PC-9 (cell line): ENCODE measurements around the gene PCDHGA1. TPM values are rescaled to one million over a fixed set of nuclear protein-coding genes. Genes with fewer than 3 reads are reported as not detected.

Experiments
- BruUV-seq: library from RNA; stranded (reverse); fragments of 400-500 nt; replicated peaks from 2 replicates; lab custom pipeline; 2021; lab: Mats Ljungman, UMichigan
- CTCF ChIA-PET: fragments of 300-600 bp; sonication (Branson Sonifier 250); formaldehyde crosslinking; loops from one replicate; lab custom pipeline; 2022; ENCODE audit warnings: antibody characterized with exemption; lab: Charles Lee
- POLR2A ChIA-PET: fragments of 300-600 bp; sonication (Branson Sonifier 250); formaldehyde crosslinking; loops from one replicate; lab custom pipeline; 2022; ENCODE audit warnings: antibody characterized with exemption; ENCODE audit not compliant: unreplicated experiment; lab: Charles Lee
- DNase-seq, 2 experiments: peaks; one replicate each; pipeline versions ENCODE4 v3.0.0 to v3.0.0-alpha.2; 2015 to 2022; ENCODE audit warnings: mixed read lengths in 1 of 2
- H2AFZ ChIP-seq: fragments of 200-600 bp; sonication (generic); 2 replicates; pipeline ENCODE4 v1.8.1; 2017; ENCODE audit warnings: antibody characterized with exemption
- H3F3A ChIP-seq: fragments of 200-600 bp; sonication (generic); 2 replicates; pipeline ENCODE4 v1.8.1; 2017; ENCODE audit warnings: antibody characterized with exemption, mild to moderate bottlenecking, low read depth; ENCODE audit not compliant: insufficient read depth
- H3K27ac ChIP-seq: fragments of 200-600 bp; sonication (generic); 2 replicates; pipeline ENCODE4 v1.6.1; 2016; ENCODE audit warnings: mixed run types
- H3K27me3 ChIP-seq: fragments of 200-600 bp; sonication (generic); 2 replicates; pipeline ENCODE4 v1.6.1; 2016; ENCODE audit warnings: low read depth, mixed run types; ENCODE audit not compliant: insufficient read depth
- H3K36me3 ChIP-seq: fragments of 200-600 bp; sonication (generic); 2 replicates; pipeline ENCODE4 v1.6.1; 2016; ENCODE audit warnings: low read depth, mixed run types
- H3K4me1 ChIP-seq: fragments of 200-600 bp; sonication (generic); replicated peaks from 2 replicates; pipeline ENCODE4 v1.6.1; 2016; ENCODE audit warnings: mixed run types; ENCODE audit not compliant: insufficient read depth
- H3K4me2 ChIP-seq: fragments of 200-600 bp; sonication (generic); 2 replicates; pipeline ENCODE4 v1.6.1; 2017; ENCODE audit warnings: mixed run types
- H3K4me3 ChIP-seq: fragments of 200-600 bp; sonication (generic); 2 replicates; pipeline ENCODE4 v1.6.1; 2016; ENCODE audit warnings: mixed run types
- H3K79me2 ChIP-seq: fragments of 200-600 bp; sonication (generic); 2 replicates; pipeline ENCODE4 v1.6.1; 2017; ENCODE audit warnings: low read depth, mixed run types
- H3K9me2 ChIP-seq: fragments of 200-600 bp; sonication (generic); 2 replicates; pipeline ENCODE4 v1.8.1; 2017; ENCODE audit warnings: mild to moderate bottlenecking; ENCODE audit not compliant: insufficient read depth
- H3K9me3 ChIP-seq: fragments of 200-600 bp; sonication (generic); 2 replicates; pipeline ENCODE4 v1.8.1; 2016; ENCODE audit warnings: low read depth; ENCODE audit not compliant: insufficient read depth
- H4K20me1 ChIP-seq: fragments of 200-600 bp; sonication (generic); 2 replicates; pipeline ENCODE4 v1.8.1; 2017; ENCODE audit not compliant: insufficient read depth
- EZH2 ChIP-seq: fragments of 200-600 bp; sonication (generic); IDR thresholded peaks from 2 replicates; pipeline ENCODE4 v1.8.0; 2017; ENCODE audit warnings: antibody characterized with exemption, low read depth
- intact Hi-C: fragments of 100-400 bp; cut with micrococcal nuclease; formaldehyde crosslinking; loops from one replicate; pipeline ENCODE4 v1.10.0; 2022; ENCODE audit not compliant: unreplicated experiment
- total RNA-seq: library from RNA; stranded (reverse); gene quantifications from 2 replicates; pipeline ENCODE4 v1.2.3, GENCODE V29; 2021
- TF ChIP-seq, protein P1 (sequence below): fragments of 200-600 bp; sonication (generic); conservative IDR thresholded peaks from 2 replicates; pipeline ENCODE4 v1.6.1; 2017; ENCODE audit warnings: mixed run types, antibody characterized with exemption, mild to moderate bottlenecking, moderate library complexity

The PCDHGA1 gene
- total RNA-seq, 1 experiment from 2014 or later: 0.07 TPM

DNA sequence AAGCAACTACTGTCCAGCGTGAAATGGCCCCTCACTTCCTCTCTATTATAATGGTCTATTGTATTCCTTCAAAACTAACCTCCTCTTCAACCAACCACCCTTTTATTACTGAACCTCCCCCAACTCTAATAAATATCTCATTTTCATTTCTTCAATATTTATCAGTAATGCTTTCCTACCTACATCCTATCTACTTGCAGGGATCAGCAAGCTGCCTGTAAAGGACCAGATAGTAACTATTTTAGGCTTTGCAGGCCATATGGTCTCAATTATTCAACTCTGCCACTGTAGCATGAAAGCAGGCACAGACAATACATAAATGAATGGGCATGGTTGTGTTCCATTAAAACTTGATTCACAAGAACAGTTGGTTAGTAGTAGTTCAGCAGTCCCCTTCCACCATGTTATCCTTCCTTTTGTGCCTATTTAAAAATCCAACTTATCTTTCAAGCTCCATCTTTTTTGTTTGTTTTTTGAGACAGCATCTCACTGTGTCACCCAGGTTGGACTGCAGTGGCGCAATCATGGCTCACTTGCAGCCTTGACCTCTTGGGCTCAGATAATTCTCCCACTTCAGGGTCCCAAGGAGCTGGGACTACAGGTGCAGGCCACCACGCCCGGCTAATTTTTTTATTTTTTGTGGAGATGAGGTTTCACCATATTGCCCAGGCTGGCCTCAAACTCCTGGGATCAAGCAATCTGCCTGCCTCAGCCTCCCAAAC lies 204.3 kb downstream of the PCDHGA1 start:
- Histone ChIP-seq H3K36me3 (peaks cover 12% of the 10 kb centered on the region; the same call in 1 of the 2 replicates), H3K4me1 (no peaks in the 10 kb centered on the region), H3K9me3 (no peaks in the 10 kb centered on the region), H3K79me2 (no peaks in the 10 kb centered on the region), H4K20me1 (no peaks in the 10 kb centered on the region), H3K9me2 (no peaks in the 10 kb centered on the region; the same call in 1 of the 2 replicates), H2AFZ (no peak overlapping the region), H3K4me2 (no peak overlapping the region), H3F3A (no peaks in the 10 kb centered on the region), H3K4me3 (no peak overlapping the region), H3K27ac (no peak overlapping the region), H3K27me3 (no peaks in the 10 kb centered on the region)
- CTCF ChIA-PET: interaction anchor here (0.6 kb wide), 2 partner anchors 311 kb away, joined by 3 to 14 read pairs; partner anchors contain the start of gene PCDHB14
- no TSS peak for BruUV-seq
- no peak for DNase-seq
- POLR2A ChIA-PET: no interaction called here
- intact Hi-C loops: no loop called here
- TF ChIP-seq EZH2: no peak
- TF ChIP-seq, protein P1, sequence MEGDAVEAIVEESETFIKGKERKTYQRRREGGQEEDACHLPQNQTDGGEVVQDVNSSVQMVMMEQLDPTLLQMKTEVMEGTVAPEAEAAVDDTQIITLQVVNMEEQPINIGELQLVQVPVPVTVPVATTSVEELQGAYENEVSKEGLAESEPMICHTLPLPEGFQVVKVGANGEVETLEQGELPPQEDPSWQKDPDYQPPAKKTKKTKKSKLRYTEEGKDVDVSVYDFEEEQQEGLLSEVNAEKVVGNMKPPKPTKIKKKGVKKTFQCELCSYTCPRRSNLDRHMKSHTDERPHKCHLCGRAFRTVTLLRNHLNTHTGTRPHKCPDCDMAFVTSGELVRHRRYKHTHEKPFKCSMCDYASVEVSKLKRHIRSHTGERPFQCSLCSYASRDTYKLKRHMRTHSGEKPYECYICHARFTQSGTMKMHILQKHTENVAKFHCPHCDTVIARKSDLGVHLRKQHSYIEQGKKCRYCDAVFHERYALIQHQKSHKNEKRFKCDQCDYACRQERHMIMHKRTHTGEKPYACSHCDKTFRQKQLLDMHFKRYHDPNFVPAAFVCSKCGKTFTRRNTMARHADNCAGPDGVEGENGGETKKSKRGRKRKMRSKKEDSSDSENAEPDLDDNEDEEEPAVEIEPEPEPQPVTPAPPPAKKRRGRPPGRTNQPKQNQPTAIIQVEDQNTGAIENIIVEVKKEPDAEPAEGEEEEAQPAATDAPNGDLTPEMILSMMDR: no peak

DNA sequence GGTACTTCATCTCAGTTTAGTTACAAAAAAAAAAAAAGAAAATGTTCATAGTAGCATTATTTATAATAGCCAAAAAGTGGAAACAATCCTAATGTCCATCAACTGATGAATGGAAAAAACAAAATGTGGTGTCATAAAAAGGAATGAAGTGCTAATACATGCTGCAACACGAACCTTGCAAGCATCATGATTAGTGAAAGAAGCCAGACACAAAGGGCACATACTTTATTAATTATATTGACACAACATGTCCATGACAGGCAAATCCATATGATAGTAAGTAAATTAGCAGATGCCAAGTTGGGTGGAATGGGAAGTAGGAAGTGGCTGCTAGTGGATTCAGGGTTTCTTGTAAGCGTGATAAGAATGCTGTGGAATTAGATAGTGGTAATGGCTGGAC lies 212.7 kb downstream of the PCDHGA1 start:
- no TSS peak for BruUV-seq
- Histone ChIP-seq H3K79me2 (no peaks in the 10 kb centered on the region), H3K27ac (no peak overlapping the region), H3K9me3 (peaks cover 5% of the 10 kb centered on the region; the same call in 1 of the 2 replicates), H3K36me3 (peaks cover 21% of the 10 kb centered on the region), H2AFZ (no peak overlapping the region), H3K27me3 (no peaks in the 10 kb centered on the region), H3K4me3 (no peak overlapping the region), H3K4me1 (no peaks in the 10 kb centered on the region), H3K4me2 (no peak overlapping the region), H4K20me1 (no peaks in the 10 kb centered on the region), H3K9me2 (no peaks in the 10 kb centered on the region), H3F3A (peaks cover 19% of the 10 kb centered on the region; the same call in 1 of the 2 replicates)
- no peak for DNase-seq
- no peak for TF ChIP-seq EZH2
- TF ChIP-seq, protein P1: no peak
- intact Hi-C loops: no loop called here
- CTCF ChIA-PET: no interaction called here
- POLR2A ChIA-PET: no interaction called here

DNA sequence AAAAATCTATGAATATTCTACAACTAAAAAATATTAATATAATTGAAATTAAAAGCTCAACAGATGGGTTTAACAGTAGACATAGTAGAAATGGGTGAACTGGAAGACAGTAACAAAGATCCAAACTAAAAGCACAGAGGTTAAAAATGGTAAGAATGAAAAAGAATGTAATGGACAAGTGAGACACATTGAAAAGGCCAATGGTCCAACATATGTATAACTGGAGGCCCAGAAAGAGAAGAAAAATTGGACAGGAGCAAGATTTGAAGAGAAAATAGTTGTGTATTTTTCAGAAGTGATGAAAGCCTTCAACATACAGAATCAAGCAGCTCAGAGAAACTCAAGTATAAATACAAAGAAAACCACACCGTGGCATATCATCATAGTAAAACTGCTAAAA lies 217.2 kb downstream of the PCDHGA1 start:
- intact Hi-C loops: no loop called here
- Histone ChIP-seq H3K27me3 (no peaks in the 10 kb centered on the region), H4K20me1 (no peaks in the 10 kb centered on the region), H2AFZ (no peak overlapping the region), H3K36me3 (peaks cover 25% of the 10 kb centered on the region), H3K79me2 (no peaks in the 10 kb centered on the region), H3K4me1 (no peaks in the 10 kb centered on the region), H3K9me2 (no peaks in the 10 kb centered on the region), H3K4me2 (no peak overlapping the region), H3F3A (peaks cover 22% of the 10 kb centered on the region; the same call in 1 of the 2 replicates), H3K27ac (no peak overlapping the region), H3K4me3 (no peak overlapping the region), H3K9me3 (peaks cover 10% of the 10 kb centered on the region; the same call in 1 of the 2 replicates)
- ChIA-PET CTCF (no interaction called here), POLR2A (interaction anchor here (0.6 kb wide), 1 partner anchor 26 kb away, joined by 4 read pairs; no protein-coding TSS in a partner anchor)
- TF ChIP-seq, protein P1: no peak
- no peak for TF ChIP-seq EZH2
- BruUV-seq: no TSS peak
- DNase-seq: no peak
